T-helper 22 cell (primary cell): Measurements from ENCODE around the gene TLR9.
"Not testable (repeated sequence)": the region's sequence is repeated elsewhere in the genome, so short reads cannot be mapped to it uniquely, and the experiment has no call there.

Experiments
- DNase-seq: peaks from one replicate; pipeline ENCODE4 v3.0.0-alpha.2; 2020; ENCODE audit warnings: low read depth

Gene TLR9

GRCh38 chr3:52195291-52195597 lies 30.2 kb downstream of the TLR9 start:
- DNase-seq: no peak

GRCh38 chr3:52194485-52195290 lies 30.8 kb downstream of the TLR9 start:
- DNase-seq: no peak

- no peak for DNase-seq
Observed at GRCh38 chr3:52193065-52193464, 32.4 kb downstream of the TLR9 start.

GRCh38 chr3:52191663-52192062 lies 33.8 kb downstream of the TLR9 start:
- DNase-seq: no peak

- DNase-seq: no peak
Observed at GRCh38 chr3:52190294-52191074, 35.0 kb downstream of the TLR9 start.

- no peak for DNase-seq
Observed at GRCh38 chr3:52188556-52188955, 36.9 kb downstream of the TLR9 start.

- no peak for DNase-seq
Observed at GRCh38 chr3:52186729-52187128, 38.7 kb downstream of the TLR9 start.

GRCh38 chr3:52185837-52186236 lies 39.6 kb downstream of the TLR9 start:
- no peak for DNase-seq

- no peak for DNase-seq
Observed at GRCh38 chr3:52185311-52185710, 40.1 kb downstream of the TLR9 start.

GRCh38 chr3:52184690-52185089 lies 40.8 kb downstream of the TLR9 start:
- DNase-seq: no peak

GRCh38 chr3:52183786-52184445 lies 41.5 kb downstream of the TLR9 start:
- DNase-seq: no peak

GRCh38 chr3:52182691-52183090 lies 42.8 kb downstream of the TLR9 start:
- DNase-seq: no peak

- DNase-seq: no peak
Observed at GRCh38 chr3:52182196-52182595, 43.2 kb downstream of the TLR9 start.

- no peak for DNase-seq
Observed at GRCh38 chr3:52181543-52181942, 43.9 kb downstream of the TLR9 start.

GRCh38 chr3:52178537-52178936 lies 46.9 kb downstream of the TLR9 start:
- no peak for DNase-seq

GRCh38 chr3:52178126-52178525 lies 47.3 kb downstream of the TLR9 start:
- DNase-seq: not testable (repeated sequence)

- DNase-seq: no peak
Observed at GRCh38 chr3:52177701-52178042, 47.8 kb downstream of the TLR9 start.

- DNase-seq: no peak
Observed at GRCh38 chr3:52176951-52177700, 48.3 kb downstream of the TLR9 start.

- DNase-seq: no peak
Observed at GRCh38 chr3:52176180-52176752, 49.2 kb downstream of the TLR9 start.

GRCh38 chr3:52175416-52176179 lies 49.8 kb downstream of the TLR9 start:
- DNase-seq: no peak

GRCh38 chr3:52174896-52175295 lies 50.5 kb downstream of the TLR9 start:
- DNase-seq: no peak
